ENCODE measurements around the gene ANKRD55.
"Not testable (repeated sequence)": the region's sequence is repeated elsewhere in the genome, so short reads cannot be mapped to it uniquely, and the experiment has no call there.

Gene ANKRD55

DNA sequence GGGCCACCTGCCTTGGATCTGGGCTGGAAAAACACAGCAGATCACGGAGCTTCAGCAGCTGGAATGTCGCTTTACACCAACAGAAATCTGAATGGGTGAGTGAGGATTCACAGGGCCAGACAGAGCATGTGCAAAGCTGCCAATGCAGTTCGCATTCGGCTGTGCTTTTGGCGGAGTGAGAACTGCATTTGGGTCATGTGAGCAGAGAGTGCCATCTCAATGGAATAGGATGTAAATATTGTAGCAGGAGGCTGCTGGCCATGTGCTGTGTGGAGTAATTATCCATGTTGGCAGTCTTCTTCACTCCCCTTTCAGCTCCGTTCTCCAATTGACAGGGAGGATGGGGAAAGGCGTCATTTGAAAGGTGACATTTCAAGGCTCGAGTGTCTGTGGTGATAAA is at the start of gene ANKRD55:
Gene ANKRD55 (minus strand): TSS at position 101 of the 400 bp plus-strand sequence. CDS start 417 bp downstream, outside the sequence.
- DNase-seq (ENCODE audit: low read depth in 2 of 2) = no peak

- no peak for DNase-seq (ENCODE audit: low read depth in 2 of 2)
These were observed 49.1 kb upstream of the ANKRD55 start for GRCh38 chr5:56282216-56282615.

DNA sequence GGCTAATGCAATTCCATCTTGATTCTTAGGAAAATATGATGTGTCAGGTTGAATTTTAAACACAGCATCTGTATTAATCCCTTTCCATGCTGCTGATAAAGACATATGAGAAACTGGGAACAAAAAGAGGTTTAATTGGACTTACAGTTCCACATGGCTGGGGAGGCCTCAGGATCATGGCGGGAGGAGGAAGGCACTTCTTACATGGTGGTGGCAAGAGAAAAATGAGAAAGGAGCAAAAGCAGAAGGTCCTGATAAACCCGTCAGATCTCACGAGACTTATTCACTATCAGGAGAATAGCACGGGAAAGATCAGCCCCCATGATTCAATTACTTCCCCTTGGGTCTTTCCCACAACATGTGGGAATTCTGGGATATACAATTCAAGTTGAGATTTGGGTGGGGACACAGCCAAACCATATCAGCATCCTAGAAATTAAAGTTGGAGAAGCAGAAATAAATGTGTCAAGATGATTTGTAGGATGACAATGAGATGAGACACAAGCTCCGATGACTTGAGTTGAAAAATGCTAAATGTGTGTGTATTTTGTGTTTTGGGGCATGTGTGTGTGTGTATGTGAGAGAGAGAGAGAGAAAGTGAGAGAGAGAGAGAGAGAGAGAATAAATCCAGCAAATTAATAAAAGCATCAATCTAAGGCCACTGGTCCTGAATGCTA is 48.5 kb upstream of the ANKRD55 start:
- DNase-seq (ENCODE audit: low read depth in 2 of 2) = no peak

DNA sequence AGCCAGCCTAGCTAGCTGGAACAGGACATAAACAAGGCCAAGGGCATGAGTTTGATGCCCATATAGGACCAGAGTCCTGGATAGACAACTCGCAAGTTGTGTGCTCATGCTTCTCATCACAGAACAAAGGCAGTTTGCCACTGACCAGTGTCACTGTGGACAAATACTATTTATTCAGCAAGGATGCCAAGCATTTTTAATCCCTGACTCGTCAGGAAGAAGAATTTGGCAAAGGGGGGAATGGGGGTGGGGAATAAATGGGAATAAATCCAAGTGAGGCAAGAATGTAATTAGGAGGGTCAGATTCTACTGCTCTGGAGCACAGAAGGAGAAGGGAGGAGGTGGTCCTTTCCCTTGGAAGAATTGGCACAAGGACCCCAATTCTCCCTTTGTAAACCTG is 46.8 kb upstream of the ANKRD55 start:
- DNase-seq (ENCODE audit: low read depth in 2 of 2) = no peak

- no peak for DNase-seq (ENCODE audit: low read depth in 2 of 2)
These were observed 46.2 kb upstream of the ANKRD55 start for GRCh38 chr5:56279291-56279690.

DNA sequence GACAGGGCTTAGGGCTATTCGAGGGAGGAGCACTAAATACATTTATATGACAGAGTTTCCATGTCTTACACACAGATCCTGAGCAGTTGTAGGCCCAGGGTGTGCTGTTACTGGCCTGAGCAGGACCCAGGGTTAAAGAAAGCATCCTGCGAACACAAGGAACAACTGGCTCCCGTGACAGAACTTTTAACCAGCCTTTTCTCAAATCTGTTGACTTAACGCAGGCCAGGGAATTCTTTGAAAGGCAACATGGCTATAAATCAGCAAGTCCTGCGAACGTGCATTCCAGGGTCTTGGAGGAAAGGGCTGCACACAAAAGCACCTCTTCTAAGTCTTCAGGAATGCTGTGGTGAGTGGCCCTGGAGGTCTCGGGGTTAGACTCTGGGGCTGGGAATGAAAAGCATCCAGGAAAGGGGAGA is 45.2 kb upstream of the ANKRD55 start:
- DNase-seq (ENCODE audit: low read depth in 2 of 2) = no peak

DNA sequence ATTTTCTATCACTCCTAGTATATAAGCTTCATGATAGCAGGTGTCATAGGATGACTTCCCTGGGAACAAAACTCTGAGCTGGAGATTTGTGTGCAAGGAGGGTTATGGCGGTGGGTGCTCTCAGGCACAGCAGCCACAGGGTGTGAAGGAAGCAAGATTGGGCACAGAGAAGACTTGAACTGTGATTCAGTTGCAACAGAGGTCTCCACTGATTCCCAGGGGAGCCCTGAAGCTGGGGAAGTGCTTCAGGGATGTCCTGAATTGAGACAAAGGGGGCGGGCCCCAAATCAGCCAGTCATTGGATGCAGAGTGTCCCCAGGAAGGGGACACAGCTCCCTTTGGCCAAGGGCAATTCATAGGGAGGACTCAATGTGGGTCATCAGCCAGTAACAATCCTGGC is 44.4 kb upstream of the ANKRD55 start:
- DNase-seq (ENCODE audit: low read depth in 2 of 2) = no peak

DNA sequence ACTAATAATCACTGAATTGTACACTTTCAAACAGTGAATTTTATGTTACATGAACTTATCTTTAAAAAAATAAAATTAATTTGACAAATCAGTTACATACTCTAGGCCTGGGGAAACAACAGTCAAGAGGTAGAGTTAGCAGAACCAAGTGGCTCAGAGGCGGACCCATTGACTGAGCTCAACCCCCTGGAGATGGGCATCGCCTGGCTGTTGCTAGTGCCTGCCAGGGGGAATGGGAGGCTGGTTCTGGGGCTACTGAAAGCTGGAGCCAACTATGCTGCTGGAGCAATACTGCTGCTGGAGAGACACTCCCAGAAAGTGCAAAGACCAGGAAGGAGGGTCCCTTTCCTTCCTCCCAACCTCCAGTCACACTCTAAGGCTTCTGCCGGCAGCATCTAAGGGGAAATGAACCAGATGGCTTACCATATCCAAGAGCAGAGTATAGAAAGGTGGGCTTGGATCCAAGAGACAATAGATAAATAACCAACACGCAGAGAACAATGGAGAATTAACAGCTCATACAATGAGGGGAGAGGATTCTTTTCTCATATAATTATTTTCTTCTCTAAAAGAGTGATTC is 40.3 kb upstream of the ANKRD55 start:
- DNase-seq (ENCODE audit: low read depth in 2 of 2) = no peak

DNA sequence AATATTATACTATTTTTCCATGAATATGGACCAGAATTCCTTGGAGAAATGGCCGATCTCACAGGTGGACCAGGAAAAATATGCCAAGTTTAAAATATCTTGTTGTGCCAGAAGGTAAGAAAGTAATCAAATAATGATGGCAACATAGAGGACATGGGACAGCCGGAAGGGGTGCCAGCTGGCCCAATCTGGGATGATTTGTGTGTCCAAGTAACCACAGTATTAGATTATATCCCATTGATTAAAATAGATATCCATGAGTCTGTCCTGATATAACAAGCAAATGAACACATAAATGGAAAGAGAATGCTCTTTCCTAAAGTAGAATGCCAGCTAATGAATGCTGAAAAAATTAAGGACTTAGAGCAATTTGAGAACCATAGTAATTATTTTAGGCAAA is 39.6 kb upstream of the ANKRD55 start:
- DNase-seq (ENCODE audit: low read depth in 2 of 2) = no peak

GRCh38 chr5:56270568-56271392 is 37.6 kb upstream of the ANKRD55 start:
- DNase-seq (ENCODE audit: low read depth in 2 of 2) = peak; percentile 6 to 55

DNA sequence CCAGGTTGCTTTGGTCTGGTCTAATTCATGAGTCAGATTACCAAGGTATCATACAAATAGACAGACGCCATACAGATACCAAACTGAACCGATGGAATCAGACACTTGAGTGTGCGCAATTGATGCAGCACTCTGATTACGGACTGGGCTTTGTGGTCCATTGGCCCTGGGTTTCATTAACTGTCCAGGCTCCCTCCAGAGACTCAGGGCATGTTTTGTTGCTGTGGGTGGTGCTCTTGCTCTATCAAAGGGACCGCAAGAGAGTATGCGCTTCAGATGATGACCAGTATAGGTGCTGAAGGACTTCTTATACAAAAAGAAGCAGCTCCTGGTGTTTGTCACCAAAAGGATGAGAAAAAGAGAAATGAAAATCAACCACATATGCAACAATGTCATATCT is 36.9 kb upstream of the ANKRD55 start:
- DNase-seq (ENCODE audit: low read depth in 2 of 2) = no peak

DNA sequence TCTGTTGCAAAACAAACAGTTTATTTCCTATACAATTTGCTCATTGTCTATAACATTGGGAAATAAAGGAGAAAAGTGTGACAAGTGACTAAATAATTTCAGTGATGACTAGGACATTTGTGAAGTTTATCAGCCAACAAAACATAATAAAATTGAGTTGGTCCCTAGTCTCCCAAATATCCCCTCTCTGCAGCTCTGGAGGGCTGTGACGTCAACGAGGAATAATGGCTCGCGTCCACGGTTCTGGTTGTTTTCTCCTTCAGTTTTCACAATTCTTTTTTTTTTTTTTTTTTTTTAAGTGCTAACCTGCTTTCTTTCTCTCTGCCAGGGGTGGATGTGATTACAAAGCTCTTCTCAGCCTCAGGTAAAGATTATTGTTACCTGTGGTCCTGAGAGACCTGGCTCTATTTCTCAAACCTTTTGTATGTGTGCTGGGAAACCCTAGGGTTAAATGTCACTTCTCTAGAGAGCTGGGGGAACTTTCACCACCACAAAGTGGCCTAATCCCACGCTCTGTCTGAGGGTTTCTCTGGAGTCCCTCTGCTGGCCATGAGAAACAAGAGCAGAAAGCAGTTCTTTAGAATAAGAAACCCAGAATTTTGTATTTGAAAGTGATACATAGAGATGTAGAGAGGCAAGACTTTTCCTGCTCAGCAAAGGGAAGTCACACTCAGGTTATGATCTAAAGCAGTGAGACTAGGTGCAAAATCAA is 36.2 kb upstream of the ANKRD55 start:
- DNase-seq (ENCODE audit: low read depth in 2 of 2) = no peak

- DNase-seq (ENCODE audit: low read depth in 2 of 2) = not testable (repeated sequence)
These were observed 35.6 kb upstream of the ANKRD55 start for GRCh38 chr5:56268707-56269106.

- DNase-seq (ENCODE audit: low read depth in 2 of 2) = no peak
These were observed 34.7 kb upstream of the ANKRD55 start for GRCh38 chr5:56267856-56268255.

DNA sequence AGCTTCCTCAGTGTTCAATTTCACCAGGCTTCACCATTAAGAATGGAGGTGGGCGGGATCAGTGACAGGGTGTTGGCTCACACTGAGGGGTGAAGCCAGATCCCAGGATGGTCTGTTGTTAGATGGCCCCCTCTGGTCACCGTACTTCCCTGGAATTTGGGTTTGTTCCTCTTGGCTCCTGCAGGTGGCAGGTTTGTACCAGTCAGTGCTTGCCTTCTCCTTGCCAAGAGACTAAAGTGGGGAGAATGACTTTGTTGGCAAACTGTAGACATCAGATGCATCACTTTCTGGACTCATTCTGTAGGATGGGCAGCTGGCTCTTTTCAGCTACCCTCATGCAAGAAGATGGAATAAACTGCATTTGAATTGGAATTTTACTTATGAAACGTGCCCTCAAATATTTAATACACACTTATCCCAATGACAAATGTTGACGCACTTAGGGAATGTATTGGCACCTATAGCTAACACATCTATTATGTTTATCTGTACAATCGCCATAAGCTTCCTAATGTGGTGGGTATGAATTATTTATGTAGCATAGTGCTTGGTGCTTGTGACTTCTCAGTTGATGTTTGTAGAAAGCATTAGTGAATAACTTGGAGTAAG is 31.4 kb upstream of the ANKRD55 start:
- DNase-seq (ENCODE audit: low read depth in 2 of 2) = no peak

DNA sequence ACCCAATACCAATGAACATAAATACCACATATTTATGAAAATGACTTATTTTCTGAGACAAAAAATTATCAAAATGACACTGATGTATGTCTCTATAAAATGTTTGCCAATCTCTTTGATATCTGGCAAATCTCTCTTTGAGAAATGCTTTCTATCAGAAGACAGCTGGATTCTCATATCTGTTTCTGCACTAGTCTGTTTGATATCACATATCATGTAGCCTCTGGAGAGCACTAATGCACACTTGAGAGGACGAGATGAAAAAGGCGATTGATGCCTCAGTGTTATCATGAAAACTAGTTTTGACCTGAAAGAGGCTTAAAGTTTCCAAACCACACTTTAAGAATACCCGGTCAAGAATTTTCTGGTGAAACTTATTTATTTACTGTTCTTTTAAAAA is 29.1 kb upstream of the ANKRD55 start:
- no peak for DNase-seq (ENCODE audit: low read depth in 2 of 2)

DNA sequence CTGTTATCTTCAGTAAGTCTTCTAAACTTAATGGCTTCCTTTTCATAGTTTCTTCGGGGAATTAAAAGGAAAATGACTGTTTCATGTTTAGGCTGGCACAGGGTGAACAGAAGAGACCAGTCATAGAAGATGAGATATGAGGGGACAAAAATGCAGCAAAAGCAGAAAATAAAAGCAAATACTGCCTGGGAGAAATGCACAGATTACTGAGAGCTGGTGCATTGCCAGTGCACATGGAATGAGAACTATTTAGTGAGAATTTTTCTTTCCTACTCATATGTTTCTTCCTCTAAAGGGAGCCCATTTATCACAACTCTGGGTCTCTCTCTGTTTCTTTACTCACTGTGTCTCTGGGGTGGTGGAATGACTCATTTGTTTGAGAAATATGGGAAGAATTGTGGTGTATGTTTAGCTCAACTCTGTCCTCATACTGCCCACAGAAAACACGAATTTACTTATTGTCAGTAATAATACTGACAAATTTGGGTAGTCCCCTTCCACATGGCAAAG is 25.9 kb upstream of the ANKRD55 start:
- DNase-seq (ENCODE audit: low read depth in 2 of 2) = no peak

DNA sequence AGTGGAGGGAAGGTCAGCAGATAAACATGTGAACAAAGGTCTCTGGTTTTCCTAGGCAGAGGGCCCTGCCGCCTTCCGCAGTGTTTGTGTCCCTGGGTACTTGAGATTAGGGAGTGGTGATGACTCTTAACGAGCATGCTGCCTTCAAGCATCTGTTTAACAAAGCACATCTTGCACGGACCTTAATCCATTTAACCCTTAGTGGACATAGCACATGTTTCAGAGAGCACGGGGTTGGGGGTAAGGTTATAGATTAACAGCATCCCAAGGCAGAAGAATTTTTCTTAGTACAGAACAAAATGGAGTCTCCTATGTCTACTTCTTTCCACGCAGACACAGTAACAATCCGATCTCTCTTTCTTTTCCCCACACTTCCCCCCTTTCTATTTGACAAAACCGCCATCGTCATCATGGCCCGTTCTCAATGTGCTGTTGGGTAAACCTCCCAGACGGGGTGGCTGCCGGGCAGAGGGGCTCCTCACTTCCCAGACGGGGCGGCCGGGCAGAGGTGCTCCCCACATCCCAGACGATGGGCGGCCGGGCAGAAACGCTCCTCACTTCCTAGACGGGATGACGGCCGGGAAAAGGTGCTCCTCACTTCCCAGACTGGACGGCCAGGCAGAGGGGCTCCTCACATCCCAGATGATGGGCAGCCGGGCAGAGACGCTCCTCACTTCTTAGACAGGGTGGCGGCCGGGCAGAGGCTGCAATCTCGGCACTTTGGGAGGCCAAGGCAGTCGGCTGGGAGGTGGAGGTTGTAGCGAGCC is 24.8 kb upstream of the ANKRD55 start:
- DNase-seq (ENCODE audit: low read depth in 2 of 2) = not testable (repeated sequence)

- DNase-seq (ENCODE audit: low read depth in 2 of 2) = no peak
These were observed 23.9 kb upstream of the ANKRD55 start for GRCh38 chr5:56257010-56257409.

DNA sequence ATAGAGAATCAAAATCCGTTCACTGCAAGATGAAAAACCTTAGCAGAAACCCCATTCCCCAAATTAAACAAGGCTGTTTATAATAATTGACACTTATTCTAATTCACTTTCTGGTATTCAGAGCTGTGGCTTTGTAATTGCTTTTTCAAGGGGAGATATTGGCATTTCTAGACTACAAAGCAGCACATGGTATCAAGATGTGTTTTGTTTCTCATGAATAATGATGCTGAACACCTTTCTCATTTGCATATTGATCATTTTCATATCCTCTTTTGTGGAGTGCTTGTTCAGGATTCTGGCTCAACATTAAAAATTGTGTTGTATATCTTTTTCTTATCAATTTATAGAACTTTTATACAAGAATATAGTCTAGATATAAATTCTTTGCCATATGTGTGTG is 22.4 kb upstream of the ANKRD55 start:
- DNase-seq (ENCODE audit: low read depth in 2 of 2) = no peak

DNA sequence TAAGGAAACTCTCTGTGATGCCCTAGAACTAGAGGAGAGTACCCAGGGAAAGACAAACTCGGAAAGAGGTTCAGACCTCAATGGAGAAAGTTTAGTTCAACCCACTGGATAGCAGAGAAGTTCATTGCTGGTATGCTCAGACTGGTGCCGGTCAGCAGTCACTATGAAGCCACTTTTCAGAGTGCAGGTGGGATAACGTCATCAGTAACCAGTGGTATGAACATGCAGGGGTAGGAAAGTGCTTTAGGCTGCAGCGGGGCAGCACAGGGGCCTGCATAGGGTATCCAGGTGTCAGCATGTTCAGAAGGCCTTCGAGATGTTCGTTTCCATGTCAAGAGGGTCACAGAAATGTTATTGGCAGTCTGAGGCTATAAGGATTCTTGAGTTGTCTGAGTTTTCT is 20.8 kb upstream of the ANKRD55 start:
- no peak for DNase-seq (ENCODE audit: low read depth in 2 of 2)
